ENCODE data around the gene C1orf232. TPM values are rescaled to one million over a fixed set of nuclear protein-coding genes. Genes with fewer than 3 reads are reported as not detected.

Gene C1orf232
- total RNA-seq, 1 donor from 2014 or later = not detected

- H3K36me3 ChIP-seq (ENCODE audit: control insufficient read depth, insufficient read depth, low read length) = no peaks in the 10 kb centered on the region
- DNase-seq (ENCODE audit: low read depth) = no peak
- TF ChIP-seq, protein P1, sequence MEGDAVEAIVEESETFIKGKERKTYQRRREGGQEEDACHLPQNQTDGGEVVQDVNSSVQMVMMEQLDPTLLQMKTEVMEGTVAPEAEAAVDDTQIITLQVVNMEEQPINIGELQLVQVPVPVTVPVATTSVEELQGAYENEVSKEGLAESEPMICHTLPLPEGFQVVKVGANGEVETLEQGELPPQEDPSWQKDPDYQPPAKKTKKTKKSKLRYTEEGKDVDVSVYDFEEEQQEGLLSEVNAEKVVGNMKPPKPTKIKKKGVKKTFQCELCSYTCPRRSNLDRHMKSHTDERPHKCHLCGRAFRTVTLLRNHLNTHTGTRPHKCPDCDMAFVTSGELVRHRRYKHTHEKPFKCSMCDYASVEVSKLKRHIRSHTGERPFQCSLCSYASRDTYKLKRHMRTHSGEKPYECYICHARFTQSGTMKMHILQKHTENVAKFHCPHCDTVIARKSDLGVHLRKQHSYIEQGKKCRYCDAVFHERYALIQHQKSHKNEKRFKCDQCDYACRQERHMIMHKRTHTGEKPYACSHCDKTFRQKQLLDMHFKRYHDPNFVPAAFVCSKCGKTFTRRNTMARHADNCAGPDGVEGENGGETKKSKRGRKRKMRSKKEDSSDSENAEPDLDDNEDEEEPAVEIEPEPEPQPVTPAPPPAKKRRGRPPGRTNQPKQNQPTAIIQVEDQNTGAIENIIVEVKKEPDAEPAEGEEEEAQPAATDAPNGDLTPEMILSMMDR (IDR thresholded peaks at IDR 0.05; ENCODE audit: insufficient read depth, low read length, poor library complexity, severe bottlenecking) = no peak
- H3K27me3 ChIP-seq (ENCODE audit: control insufficient read depth, insufficient read depth, low read length) = no peaks in the 10 kb centered on the region
- no peak overlapping the region for H3K4me3 ChIP-seq (ENCODE audit: low read depth, low read length)
Observed at GRCh38 chr1:26175346-26175745, 6.6 kb upstream of the C1orf232 start.

- DNase-seq (ENCODE audit: low read depth) = no peak
- H3K27me3 ChIP-seq (ENCODE audit: control insufficient read depth, insufficient read depth, low read length) = no peaks in the 10 kb centered on the region
- no peaks in the 10 kb centered on the region for H3K36me3 ChIP-seq (ENCODE audit: control insufficient read depth, insufficient read depth, low read length)
- H3K4me3 ChIP-seq (ENCODE audit: low read depth, low read length) = peak within 1 kb of the TSS; percentile 76
- TF ChIP-seq, protein P1 (IDR thresholded peaks at IDR 0.05; ENCODE audit: insufficient read depth, low read length, poor library complexity, severe bottlenecking) = no peak
Observed at GRCh38 chr1:26171084-26172072, 2.6 kb upstream of the C1orf232 start, which contains the start of gene ZNF593OS. ZNF593OS (minus strand) TSS chr1:26171832; CDS start chr1:26171661, 171 bp downstream.

DNA sequence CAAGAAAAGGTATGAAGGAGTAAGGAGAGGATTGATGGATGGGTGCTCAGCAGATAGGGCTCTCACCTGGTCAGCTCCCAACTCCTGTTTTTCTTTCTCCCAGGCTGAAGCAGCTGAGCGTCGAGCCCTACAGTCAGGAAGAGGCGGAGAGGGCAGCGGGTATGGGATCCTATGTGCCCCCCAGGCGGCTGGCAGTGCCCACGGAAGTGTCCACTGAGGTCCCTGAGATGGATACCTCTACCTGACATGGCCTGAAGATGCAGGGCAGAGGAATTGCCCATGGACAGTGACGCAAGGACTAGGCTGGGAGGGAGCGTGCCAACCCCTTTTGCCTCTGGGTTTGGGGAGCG lies 1.7 kb upstream of the C1orf232 start:
- TF ChIP-seq, protein P1 (IDR thresholded peaks at IDR 0.05; ENCODE audit: insufficient read depth, low read length, poor library complexity, severe bottlenecking) = no peak
- no peaks in the 10 kb centered on the region for H3K36me3 ChIP-seq (ENCODE audit: control insufficient read depth, insufficient read depth, low read length)
- no peak for DNase-seq (ENCODE audit: low read depth)
- H3K4me3 ChIP-seq (ENCODE audit: low read depth, low read length) = peak overlapping the region; percentile 76
- H3K27me3 ChIP-seq (ENCODE audit: control insufficient read depth, insufficient read depth, low read length) = no peaks in the 10 kb centered on the region

DNA sequence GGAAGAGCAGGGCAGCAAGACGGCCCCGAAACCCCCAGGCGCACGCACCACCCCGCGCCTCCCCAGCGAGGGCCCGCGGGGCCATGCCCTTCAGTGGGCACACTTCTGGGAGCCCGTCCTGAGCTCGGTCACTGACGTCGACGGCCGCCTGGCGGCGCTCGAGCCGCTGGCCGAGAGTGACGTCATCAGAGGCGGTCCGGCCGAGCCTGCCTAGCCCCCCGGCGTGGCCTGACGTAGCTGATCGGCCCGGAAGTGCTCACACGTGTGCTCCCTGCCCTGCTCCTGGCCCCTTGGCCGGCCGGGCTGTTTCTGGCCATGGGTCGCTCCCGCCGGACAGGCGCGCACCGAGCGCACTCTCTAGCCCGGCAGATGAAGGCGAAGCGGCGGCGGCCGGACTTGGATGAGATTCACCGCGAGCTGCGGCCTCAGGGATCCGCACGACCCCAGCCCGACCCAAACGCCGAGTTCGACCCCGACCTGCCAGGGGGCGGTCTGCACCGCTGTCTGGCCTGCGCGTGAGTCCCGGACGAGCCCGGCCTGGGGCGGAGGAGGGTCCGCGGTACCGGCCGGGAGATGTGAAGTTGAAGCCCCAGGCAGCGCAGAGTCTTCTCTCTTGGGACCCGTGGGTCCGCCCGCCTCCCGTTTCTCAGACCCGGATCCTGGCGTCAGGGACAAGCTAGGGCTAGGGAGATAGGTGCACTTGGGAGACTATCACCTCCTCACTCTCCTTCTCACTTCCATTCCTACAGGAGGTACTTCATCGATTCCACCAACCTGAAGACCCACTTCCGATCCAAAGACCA lies 1.1 kb upstream of the C1orf232 start, which contains the start of gene ZNF593:
TSS of gene ZNF593 (plus strand) at position 240 of the 803 bp plus-strand sequence. CDS start at position 316, 76 bp downstream.
- Histone ChIP-seq H3K27me3 (ENCODE audit: control insufficient read depth, insufficient read depth, low read length) (no peaks in the 10 kb centered on the region), H3K36me3 (ENCODE audit: control insufficient read depth, insufficient read depth, low read length) (no peaks in the 10 kb centered on the region), H3K4me3 (ENCODE audit: low read depth, low read length) (peak within 1 kb of the TSS; percentile 76)
- peak; percentile 49 for DNase-seq (ENCODE audit: low read depth)
- TF ChIP-seq, protein P1 (IDR thresholded peaks at IDR 0.05; ENCODE audit: insufficient read depth, low read length, poor library complexity, severe bottlenecking) = peak; percentile 85

DNA sequence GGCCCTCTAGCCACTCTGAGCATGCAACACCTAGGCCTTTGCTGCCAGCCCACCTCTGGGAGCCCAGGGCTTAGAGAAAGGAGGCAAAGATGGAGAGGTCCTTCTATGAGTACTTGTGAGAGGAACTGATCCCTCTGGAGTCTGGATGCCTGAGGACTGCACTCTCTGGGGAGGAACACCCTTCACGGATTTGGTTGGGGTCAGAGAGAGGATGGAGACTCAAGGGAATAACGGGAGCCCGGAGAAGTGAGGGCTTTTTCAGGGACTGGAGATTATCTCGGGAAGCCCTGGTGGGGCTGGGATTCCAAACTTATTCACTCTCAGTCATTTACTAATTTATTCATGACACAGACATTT lies 413 bp upstream of the C1orf232 start:
- Histone ChIP-seq H3K36me3 (ENCODE audit: control insufficient read depth, insufficient read depth, low read length) (no peaks in the 10 kb centered on the region), H3K4me3 (ENCODE audit: low read depth, low read length) (no peak overlapping the region), H3K27me3 (ENCODE audit: control insufficient read depth, insufficient read depth, low read length) (no peaks in the 10 kb centered on the region)
- no peak for DNase-seq (ENCODE audit: low read depth)
- TF ChIP-seq, protein P1 (IDR thresholded peaks at IDR 0.05; ENCODE audit: insufficient read depth, low read length, poor library complexity, severe bottlenecking) = no peak
